Dendritic cell treated with granulocyte-macrophage colony-stimulating factor and Interleukin-4, amounts not matched to agents 40 ng/mL and 50 ng/mL, for 4 days (primary cell): ENCODE results near the gene RPL31.
"Not testable (repeated sequence)": the region's sequence is repeated elsewhere in the genome, so short reads cannot be mapped to it uniquely, and the experiment has no call there.

Experiments used
- H3K27ac Mint-ChIP-seq: one replicate; pipeline ENCODE4 v1.8.0; 2022; ENCODE audit warnings: mild to moderate bottlenecking, mixed read lengths
- H3K27me3 Mint-ChIP-seq: one replicate; pipeline ENCODE4 v1.8.0; 2022; ENCODE audit warnings: mild to moderate bottlenecking, mixed read lengths
- H3K36me3 Mint-ChIP-seq: one replicate; pipeline ENCODE4 v1.8.0; 2022; ENCODE audit warnings: low read depth, mixed read lengths
- H3K4me1 Mint-ChIP-seq: one replicate; pipeline ENCODE4 v1.8.0; 2022; ENCODE audit warnings: low read depth, mixed read lengths
- H3K4me3 Mint-ChIP-seq: one replicate; pipeline ENCODE4 v1.8.0; 2022; ENCODE audit warnings: mild to moderate bottlenecking, moderate library complexity, mixed read lengths
- H3K9me3 Mint-ChIP-seq: one replicate; pipeline ENCODE4 v1.8.0; 2022; ENCODE audit warnings: mixed read lengths
- intact Hi-C: fragments of 100-400 bp; cut with micrococcal nuclease; formaldehyde crosslinking; loops from one replicate; pipeline ENCODE4 v1.15.0; 2022

Gene RPL31

DNA sequence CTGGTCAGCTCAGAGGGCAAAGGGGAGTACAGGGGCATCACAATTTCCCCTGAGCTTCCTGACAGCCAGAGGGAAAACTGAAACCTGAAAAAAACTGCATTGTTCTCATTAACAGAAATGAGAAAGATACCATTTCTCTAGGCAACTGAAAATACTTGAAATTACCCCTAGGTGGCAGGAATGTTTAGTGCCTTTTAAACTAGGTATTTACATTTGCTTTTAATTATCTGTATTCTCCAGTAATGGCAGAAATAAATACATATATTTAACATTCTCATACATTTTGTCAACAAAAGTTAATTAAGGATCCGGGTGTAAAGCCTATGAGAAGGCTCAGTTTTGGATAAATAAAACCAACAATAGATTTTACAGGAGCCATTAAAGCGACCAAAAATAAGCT, 34.5 kb downstream of the RPL31 start:
- H3K9me3 Mint-ChIP-seq, result no peaks in the 10 kb centered on the region
- H3K36me3 Mint-ChIP-seq, result peaks cover 32% of the 10 kb centered on the region
- H3K4me1 Mint-ChIP-seq, result peaks cover 27% of the 10 kb centered on the region
- intact Hi-C loops, result loop anchor here (5.0 kb wide), 1 partner anchor 116 kb away; the partner anchor contains the start of gene TBC1D8
- no peaks in the 10 kb centered on the region for H3K27me3 Mint-ChIP-seq
- no peak overlapping the region for H3K27ac Mint-ChIP-seq
- no peak overlapping the region for H3K4me3 Mint-ChIP-seq

DNA sequence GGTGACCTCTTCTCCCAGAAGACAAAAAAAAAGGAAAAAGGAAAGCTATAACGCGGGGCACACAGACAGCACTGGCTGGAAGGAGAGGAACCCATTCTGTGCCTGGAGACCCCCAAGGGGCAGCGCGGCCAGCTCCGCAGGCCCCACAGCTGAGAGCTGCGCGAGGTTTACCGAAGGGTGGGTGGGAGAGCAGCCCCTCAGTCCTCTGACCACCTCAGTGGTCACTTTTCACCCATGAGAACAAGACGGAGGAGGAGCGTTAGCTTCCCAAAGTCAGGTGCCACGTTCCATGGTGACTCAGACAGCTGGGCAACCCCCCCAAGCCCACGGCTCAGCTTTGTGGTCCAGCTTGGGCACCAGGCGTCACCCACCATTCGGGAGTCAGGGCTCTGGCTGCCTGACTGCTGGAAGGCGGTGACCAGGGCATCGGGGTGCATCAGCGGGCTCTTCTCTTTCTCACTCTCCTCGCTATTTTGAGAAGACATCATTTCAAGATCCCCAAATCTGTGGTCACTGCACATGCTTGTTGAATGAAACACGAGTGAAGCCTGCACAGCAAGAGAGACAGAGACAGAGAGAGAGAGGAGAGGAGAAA, 35.2 kb downstream of the RPL31 start:
- H3K36me3 Mint-ChIP-seq, result peaks cover 28% of the 10 kb centered on the region
- H3K4me3 Mint-ChIP-seq, result no peak overlapping the region
- H3K27me3 Mint-ChIP-seq, result no peaks in the 10 kb centered on the region
- H3K9me3 Mint-ChIP-seq, result no peaks in the 10 kb centered on the region
- peaks cover 30% of the 10 kb centered on the region for H3K4me1 Mint-ChIP-seq
- intact Hi-C loops, result loop anchor here (1.0 to 5.0 kb wide), 2 partner anchors 115 to 168 kb away; partner anchors contain the start of gene TBC1D8
- H3K27ac Mint-ChIP-seq, result no peak overlapping the region

DNA sequence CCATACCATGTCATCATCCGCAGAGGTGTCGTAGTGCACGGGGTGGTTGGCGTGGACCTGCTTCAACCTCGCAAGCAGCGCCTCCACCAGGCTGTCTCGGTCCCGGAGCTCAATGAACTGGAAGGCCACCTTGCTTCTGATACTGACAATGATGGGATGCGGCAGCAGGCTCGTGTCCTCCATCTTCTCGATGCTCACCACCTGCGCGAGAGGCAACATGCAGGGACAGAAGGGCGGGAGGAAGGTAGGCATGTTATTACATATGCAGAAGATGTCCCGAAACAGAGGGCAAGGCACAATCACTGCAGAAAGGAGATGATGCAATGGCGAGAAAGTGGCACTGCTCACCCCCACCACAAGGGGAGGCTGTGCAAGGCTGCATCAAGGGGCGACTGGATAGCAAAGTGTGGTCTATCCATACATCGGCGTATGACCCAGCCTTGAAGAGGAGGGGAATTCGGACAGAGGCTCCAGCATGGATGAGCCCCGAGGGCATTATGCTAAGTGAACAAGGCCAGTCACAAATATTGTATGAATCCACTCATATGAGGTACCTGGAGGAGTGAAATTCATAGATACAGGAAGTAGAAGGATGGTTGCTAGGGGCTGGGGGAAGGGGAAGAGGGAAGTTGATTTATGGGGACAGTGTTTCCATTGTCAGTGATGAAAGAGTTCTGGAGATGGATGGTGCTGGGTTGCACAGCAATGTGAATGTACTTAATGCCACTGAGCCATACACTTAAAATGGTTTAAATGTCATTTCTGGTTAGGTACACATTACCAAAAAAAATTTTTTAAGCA, 36.6 kb downstream of the RPL31 start:
- Mint-ChIP-seq H3K4me1 (peaks cover 30% of the 10 kb centered on the region), H3K27me3 (no peaks in the 10 kb centered on the region), H3K36me3 (peaks cover 17% of the 10 kb centered on the region), H3K4me3 (no peak overlapping the region), H3K27ac (no peak overlapping the region), H3K9me3 (no peaks in the 10 kb centered on the region)
- intact Hi-C loops, result loop anchor here (5.0 kb wide), 1 partner anchor 114 kb away; the partner anchor contains the start of gene TBC1D8

DNA sequence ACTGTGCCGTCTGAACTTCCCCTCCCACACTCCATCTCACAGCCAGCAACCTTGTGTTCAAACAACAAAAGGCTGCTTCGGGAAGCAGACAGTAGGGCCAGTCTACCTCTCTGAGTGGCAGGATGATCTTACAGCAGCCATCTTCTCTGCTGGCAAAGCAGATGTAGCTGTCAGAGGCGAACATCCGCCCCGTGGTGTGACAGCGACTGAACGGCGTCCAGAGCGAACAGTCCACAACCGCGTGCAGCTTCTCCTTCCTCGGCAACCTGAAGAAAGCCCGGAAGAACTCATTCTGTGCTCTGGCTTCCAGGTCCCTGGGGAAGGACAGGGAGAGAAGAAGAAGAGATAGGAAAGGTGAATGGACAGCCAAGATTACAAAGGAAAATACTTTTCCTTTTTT, 38.0 kb downstream of the RPL31 start:
- intact Hi-C loops, result no loop called here
- H3K27ac Mint-ChIP-seq, result no peak overlapping the region
- H3K9me3 Mint-ChIP-seq, result no peaks in the 10 kb centered on the region
- no peaks in the 10 kb centered on the region for H3K27me3 Mint-ChIP-seq
- peaks cover 6% of the 10 kb centered on the region for H3K36me3 Mint-ChIP-seq
- peaks cover 36% of the 10 kb centered on the region for H3K4me1 Mint-ChIP-seq
- H3K4me3 Mint-ChIP-seq, result no peak overlapping the region

DNA sequence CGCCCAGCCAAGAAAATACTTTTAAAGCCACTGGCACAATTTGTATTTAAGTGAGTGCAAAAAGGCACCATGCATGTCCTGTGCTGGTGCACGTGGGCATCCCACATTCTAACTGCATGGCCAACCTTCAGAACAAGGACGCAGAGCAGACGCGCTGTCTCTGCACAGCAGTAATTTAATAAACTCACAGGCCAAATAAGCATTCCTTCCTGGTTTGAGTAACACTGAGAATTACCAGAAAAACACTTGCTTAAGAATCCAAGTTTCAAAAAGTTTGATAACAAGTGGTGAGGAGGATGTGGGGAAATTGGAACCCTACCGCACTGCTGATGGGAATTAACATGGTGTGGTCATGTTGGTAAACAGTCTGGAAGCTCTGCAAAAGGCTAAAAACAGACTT, 38.7 kb downstream of the RPL31 start:
- intact Hi-C loops, result no loop called here
- Mint-ChIP-seq H3K9me3 (no peaks in the 10 kb centered on the region), H3K4me1 (peaks cover 36% of the 10 kb centered on the region), H3K27ac (no peak overlapping the region), H3K27me3 (no peaks in the 10 kb centered on the region), H3K4me3 (no peak overlapping the region), H3K36me3 (peaks cover 2% of the 10 kb centered on the region)

DNA sequence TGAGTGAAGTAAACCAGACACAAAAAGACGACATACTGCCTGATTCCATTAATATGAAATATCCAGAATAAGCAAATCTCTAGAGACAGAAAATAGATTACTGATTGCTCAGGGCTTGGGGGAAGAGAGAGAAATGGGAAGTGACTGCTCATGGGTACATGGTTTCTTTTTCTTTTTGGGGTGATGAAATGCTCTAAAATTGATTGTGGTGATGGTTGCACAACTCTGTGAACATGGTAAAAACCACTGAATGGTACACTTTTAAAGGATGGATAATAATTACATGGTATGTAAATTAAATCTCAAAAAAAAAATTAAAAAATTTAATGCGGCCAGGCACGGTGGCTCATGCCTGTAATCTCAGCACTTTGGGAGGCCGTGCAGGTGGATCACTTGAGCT, 39.3 kb downstream of the RPL31 start:
- Mint-ChIP-seq H3K4me1 (peaks cover 36% of the 10 kb centered on the region), H3K27me3 (no peaks in the 10 kb centered on the region), H3K27ac (no peak overlapping the region), H3K36me3 (no peaks in the 10 kb centered on the region), H3K4me3 (no peak overlapping the region), H3K9me3 (no peaks in the 10 kb centered on the region)
- intact Hi-C loops, result no loop called here

DNA sequence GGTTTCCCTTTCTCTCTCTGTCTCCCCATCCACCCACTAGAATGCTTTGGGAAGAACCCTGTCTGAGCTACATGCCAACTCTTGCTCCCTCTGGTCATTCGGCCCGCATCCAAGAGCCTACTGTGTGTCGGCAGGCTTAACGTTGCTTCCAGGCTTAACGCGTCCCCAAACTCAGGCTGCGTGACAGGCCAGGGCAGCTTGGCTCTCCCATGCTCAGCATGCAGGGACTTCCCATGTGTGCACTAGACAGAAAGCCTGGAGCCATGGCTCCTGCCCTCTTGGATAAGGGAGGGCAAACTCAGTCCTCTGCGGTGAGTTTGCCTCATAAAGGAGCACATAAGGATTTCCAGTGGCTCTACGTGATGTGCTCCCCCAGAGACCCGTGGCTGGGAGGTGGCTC, 43.2 kb downstream of the RPL31 start:
- Mint-ChIP-seq H3K27me3 (no peaks in the 10 kb centered on the region), H3K4me3 (no peak overlapping the region), H3K27ac (no peak overlapping the region), H3K36me3 (peaks cover 7% of the 10 kb centered on the region), H3K9me3 (no peaks in the 10 kb centered on the region), H3K4me1 (peaks cover 18% of the 10 kb centered on the region)
- intact Hi-C loops, result no loop called here

DNA sequence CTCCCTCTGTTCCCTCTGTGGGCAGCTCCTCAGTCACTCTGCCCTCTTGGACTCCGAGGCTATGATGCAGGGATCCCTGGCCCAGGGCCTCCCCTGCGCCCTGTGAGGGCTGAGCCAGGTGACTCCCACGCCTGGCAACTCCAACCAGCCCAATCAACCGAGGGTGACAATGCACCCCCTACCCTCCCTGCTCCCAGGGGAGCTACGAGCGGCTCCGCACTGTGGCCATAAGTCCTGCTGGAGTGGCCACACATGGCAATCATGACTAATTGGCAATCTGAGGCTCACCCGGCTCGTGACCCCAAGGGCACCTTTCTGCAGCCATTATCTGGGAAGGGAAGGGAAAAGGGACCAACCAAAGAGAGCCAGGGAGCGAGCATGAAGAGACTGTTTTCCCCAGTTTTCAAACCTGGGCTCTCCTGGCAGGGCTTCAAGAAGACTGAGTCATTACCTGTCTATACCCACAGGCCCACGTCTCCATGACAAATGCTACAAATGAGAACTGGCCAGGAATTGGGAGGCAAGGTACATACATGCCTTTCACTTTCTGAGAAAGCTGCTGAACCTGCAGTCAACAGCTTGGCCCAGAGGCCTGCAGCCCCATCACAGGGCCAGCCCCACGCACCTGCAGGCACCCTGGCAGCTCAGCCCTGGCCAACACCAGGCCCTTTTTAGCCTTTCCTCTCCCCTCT, 45.1 kb downstream of the RPL31 start:
- no peaks in the 10 kb centered on the region for H3K27me3 Mint-ChIP-seq
- intact Hi-C loops, result no loop called here
- no peak overlapping the region for H3K4me3 Mint-ChIP-seq
- H3K36me3 Mint-ChIP-seq, result peaks cover 9% of the 10 kb centered on the region
- no peak overlapping the region for H3K27ac Mint-ChIP-seq
- H3K9me3 Mint-ChIP-seq, result no peaks in the 10 kb centered on the region
- peaks cover 6% of the 10 kb centered on the region for H3K4me1 Mint-ChIP-seq

DNA sequence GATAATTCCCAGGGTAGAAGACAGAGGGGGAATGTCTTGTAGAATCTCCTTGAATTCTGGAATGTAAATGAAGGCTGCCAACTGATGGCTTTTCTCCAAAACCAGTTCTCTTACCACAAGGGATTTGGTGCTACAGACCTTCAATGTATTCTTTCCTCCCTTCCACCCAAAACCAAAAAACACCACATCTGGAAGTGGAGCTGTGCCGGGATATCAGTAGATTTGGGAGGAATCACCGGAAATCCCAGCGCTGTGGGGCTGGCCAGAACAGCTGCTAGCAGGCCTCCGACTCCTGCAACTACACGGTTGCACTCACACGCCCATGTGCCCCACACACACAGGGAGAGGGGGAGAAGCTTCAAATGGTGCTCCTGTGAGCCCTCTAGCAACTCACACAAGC, 45.7 kb downstream of the RPL31 start:
- H3K9me3 Mint-ChIP-seq, result no peaks in the 10 kb centered on the region
- peaks cover 9% of the 10 kb centered on the region for H3K36me3 Mint-ChIP-seq
- H3K4me1 Mint-ChIP-seq, result peaks cover 6% of the 10 kb centered on the region
- no peak overlapping the region for H3K27ac Mint-ChIP-seq
- intact Hi-C loops, result no loop called here
- H3K27me3 Mint-ChIP-seq, result no peaks in the 10 kb centered on the region
- H3K4me3 Mint-ChIP-seq, result no peak overlapping the region

DNA sequence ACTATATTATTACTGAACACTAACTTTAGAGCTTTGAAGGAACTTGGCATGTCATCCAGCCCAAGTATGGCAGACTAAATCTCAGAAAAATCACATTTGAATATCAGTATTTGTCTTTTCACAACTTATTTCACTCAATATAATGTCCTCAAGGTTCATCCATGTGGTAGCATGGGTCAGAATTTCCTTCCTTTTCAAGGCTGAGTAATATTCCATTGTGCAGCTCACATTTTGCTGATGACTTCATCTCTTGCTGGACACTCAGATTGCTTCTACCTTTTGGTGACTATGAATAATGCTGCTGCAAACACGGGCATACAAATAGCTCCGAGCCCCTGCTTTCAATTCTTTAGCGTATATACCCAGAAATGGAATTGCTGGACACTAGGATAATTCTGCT, 46.7 kb downstream of the RPL31 start:
- no peak overlapping the region for H3K4me3 Mint-ChIP-seq
- H3K36me3 Mint-ChIP-seq, result peaks cover 9% of the 10 kb centered on the region
- no peak overlapping the region for H3K27ac Mint-ChIP-seq
- no peaks in the 10 kb centered on the region for H3K27me3 Mint-ChIP-seq
- no peaks in the 10 kb centered on the region for H3K9me3 Mint-ChIP-seq
- peaks cover 6% of the 10 kb centered on the region for H3K4me1 Mint-ChIP-seq
- intact Hi-C loops, result no loop called here

DNA sequence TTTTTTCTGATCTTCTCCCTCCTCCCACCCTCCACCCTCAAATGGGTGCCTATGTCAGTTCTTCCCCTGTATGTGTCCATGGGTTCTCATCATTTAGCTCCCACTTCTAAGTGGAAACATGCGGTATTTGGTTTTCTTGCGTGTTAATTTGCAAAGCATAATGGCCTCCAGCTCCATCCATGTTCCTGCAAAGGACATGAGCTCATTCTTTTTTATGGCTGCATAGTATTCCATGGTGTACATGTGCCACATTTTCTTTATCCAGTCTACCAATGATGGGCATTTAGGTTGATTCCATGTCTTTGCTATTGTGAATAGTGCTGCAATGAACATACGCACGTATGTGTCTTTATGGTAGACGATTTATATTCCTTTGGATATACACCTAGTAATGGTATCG, 48.8 kb downstream of the RPL31 start:
- H3K4me3 Mint-ChIP-seq, H3K9me3 Mint-ChIP-seq, intact Hi-C loops, H3K4me1 Mint-ChIP-seq, H3K27me3 Mint-ChIP-seq, H3K27ac Mint-ChIP-seq: not testable (repeated sequence)
- H3K36me3 Mint-ChIP-seq, result peaks cover 17% of the 10 kb centered on the region

DNA sequence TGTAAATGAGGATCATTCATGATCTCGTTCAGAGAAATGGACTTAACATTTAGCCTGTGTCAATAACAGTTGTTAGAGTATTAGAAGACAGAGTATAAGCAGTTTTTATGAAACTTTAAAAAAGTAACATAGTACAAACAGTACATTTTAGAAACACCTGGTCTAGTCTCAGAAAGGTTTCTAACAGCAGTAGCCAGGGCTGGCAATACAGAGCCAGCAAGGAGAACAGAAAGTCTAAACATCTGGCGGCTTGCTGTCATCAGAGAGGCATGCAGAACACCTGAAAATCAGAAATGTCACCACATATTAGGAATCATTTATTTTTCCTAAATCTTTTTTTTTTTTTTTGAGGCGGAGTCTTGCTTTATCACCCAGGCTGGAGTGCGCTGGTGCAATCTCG, 50.1 kb downstream of the RPL31 start:
- peaks cover 17% of the 10 kb centered on the region for H3K36me3 Mint-ChIP-seq
- no peak overlapping the region for H3K4me3 Mint-ChIP-seq
- no peaks in the 10 kb centered on the region for H3K27me3 Mint-ChIP-seq
- no peak overlapping the region for H3K27ac Mint-ChIP-seq
- no peaks in the 10 kb centered on the region for H3K9me3 Mint-ChIP-seq
- H3K4me1 Mint-ChIP-seq, result no peaks in the 10 kb centered on the region
- intact Hi-C loops, result no loop called here

DNA sequence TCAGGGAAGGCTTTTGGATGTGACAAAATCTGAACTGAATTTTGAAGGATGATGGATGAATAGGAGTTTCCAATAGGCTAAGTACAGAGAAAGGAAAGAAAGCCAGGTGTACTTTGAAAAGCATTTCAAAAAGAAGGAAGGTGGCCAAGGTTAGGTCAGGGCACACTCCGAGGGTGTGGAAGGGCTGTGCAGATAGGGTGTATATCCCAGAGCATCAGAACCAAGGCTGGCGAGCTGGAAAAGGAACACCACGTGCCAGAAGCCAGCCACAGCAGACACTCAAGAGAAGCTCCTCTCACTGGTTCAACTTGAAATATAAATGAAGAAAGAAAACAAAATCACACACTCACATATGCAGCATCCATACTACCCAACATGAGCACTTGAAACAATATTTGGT, 51.0 kb downstream of the RPL31 start:
- Mint-ChIP-seq H3K27me3 (no peaks in the 10 kb centered on the region), H3K4me3 (no peak overlapping the region), H3K36me3 (peaks cover 25% of the 10 kb centered on the region), H3K27ac (no peak overlapping the region), H3K9me3 (no peaks in the 10 kb centered on the region), H3K4me1 (no peaks in the 10 kb centered on the region)
- intact Hi-C loops, result no loop called here
